NCI-H748 (cell line): Measurements from ENCODE around the gene CGB3.

ENCODE experiments used
- DNase-seq: peaks from one replicate; lab custom pipeline; 2025; ENCODE audit not compliant: unreplicated experiment; lab: John Stamatoyannopoulos, UW

Gene CGB3

DNA sequence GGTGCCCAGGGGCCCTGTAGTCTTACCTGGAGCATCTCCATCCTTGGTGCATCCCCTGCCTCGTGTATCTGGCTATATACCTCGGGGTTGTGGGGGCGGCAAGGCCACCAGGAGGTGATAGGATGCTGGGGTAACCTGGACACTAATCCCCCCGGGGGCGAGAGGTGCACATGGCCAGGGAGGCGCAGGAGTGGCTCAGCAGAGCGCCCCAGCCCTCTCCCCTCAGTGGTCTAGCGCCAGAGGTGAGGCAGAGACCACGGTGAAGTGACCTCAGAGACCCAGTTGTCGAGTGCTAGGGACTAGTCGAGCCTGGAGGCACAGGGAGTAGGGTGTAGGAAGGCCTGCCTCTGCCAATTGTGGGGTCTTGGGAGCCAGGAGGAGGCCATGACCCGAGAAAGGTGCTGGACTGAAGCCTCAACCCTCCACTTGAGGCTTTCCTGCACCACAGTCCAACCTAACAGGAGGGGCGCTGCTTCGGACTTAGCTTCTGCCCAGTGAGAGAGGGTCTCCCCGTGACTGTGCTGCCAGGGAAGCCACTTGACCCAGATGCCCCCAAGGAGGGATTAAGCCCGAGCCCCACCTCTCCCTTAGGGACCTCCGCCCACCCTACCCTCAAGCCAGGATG, 7.0 kb downstream of the CGB3 start, which contains the start of gene LHB:
LHB (minus strand) TSS at position 51 of the 625 bp plus-strand sequence; CDS start at position 41, 10 bp downstream.
- DNase-seq, result no peak

DNA sequence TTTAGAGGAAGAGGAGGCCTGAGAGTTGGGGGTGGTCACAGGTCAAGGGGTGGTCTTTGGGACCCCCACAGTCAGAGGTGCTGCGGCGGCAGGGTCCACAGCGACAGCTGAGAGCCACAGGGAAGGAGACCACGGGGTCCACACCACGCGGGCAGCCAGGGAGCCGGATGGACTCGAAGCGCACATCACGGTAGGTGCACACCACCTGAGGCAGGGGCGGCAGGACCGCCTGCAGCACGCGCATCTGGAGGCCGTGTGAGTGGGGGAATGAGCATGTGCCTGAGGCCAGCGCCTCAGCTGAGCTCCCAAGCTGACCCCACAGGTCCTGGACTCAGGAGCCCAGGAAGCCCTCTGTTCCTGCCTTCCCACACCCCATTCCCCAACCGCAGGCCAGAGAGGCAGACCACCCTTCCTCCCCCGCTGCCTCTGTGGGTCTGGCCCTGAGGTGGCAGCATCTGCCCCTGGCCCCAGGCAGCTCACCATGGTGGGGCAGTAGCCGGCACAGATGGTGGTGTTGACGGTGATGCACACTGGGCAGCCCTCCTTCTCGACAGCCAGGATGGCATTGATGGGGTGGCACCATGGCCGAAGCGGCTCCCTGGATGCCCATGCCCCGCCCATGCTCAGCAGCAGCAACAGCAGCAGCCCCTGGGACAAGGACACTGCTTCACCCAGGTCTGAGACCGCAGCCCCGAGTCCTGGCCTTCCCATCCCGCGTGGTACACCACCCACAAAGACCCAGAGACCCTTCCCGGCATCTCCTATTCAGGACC, 7.9 kb downstream of the CGB3 start:
- DNase-seq, result no peak

DNA sequence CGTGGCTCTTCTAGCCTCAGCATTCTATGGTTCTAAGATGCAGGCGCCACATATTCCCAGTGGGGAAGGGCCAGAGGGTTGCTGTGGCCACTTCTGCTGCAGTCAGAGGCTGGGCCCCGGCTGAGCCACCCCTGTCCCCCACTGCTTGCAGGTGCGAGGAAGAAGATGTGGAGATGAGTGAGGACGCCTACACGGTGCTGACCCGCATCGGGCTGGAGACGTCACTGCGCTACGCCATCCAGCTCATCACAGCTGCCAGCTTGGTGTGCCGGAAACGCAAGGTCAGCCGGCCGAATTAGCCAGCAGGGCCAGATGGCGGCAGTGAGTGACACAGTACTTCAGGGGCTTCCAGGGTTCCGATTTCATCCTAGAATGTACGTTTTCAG, 9.3 kb downstream of the CGB3 start:
- no peak for DNase-seq

DNA sequence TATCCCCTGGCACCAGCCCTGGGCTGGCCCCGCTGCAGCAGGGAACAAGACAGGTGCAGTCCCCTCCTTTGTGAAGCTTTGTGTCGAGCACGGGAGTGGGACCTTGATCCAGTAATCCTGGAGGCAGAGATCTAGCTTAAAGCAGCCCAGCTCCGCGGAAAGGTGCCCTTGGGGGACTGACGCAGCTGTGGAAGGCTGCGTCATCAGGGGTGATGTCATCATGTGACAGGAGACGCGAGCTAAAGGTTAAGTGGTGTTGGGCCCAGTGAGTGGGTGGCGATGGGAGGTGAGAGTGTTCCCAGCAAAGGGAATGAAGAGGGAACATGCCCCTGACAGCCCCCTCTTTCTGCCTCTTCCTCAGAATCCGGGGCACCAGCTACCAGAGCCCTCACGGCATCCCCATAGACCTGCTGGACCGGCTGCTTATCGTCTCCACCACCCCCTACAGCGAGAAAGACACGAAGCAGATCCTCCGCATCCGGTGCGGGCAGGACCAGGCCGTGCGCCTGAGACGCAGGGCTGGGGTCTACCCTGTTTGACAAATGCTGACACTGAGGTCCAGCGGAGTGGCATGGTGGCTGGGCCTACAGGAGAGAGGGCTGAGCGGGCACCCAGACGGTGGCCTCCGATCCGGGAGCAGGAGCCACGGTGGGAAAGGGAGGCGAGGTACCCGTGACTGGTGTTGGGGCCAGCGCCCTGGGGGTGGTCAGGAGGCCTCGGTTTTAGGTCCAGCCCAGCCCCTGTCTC, 9.8 kb downstream of the CGB3 start:
- no peak for DNase-seq

DNA sequence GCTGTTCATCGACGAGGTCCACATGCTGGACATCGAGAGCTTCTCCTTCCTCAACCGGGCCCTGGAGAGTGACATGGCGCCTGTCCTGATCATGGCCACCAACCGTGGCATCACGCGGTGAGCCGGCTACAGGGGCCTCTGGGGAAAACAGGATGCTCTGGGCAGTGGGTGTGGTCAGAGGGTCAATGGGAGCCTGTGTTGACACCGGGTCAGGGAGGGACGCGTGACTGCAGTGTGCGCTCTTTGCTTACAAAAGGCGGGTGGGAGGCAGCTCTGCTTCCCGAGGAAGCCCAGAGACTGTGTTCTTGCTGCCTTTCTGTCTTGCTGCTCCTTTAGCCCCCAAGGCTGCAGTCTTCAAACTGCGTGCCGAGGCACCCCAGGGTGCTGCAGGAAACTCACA, 12.9 kb downstream of the CGB3 start:
- no peak for DNase-seq

DNA sequence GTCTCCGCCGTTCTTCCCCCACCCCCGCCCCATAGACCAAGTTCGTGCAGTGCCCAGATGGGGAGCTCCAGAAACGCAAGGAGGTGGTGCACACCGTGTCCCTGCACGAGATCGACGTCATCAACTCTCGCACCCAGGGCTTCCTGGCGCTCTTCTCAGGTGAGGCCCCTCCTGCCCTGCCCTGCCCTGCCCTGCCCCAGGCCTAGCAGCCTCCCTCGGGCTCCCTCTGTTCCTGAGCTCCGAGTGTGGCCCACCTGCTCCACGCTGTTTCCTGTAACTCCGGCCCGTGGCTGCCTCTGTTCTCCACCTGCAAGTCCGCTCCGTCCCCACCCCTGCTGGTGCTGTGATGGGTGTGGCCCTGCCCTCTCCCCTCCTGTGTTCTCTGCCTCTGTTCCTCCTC, 13.7 kb downstream of the CGB3 start:
- DNase-seq, result no peak

DNA sequence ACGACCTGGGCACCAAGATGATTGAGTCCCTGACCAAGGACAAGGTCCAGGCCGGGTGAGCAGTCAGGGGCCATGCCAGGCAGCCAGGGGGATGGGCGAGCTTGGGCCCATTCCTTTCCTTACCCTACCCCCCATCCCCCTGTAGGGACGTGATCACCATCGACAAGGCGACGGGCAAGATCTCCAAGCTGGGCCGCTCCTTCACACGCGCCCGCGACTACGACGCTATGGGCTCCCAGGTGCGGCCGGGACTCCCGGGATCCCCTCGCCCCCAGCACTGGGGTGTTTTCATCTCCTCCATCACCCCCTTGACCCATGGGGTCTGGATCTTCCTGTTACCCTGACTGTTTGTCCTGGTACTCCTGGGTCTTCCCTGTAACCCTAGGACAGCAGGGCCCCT, 14.3 kb downstream of the CGB3 start:
- no peak for DNase-seq

DNA sequence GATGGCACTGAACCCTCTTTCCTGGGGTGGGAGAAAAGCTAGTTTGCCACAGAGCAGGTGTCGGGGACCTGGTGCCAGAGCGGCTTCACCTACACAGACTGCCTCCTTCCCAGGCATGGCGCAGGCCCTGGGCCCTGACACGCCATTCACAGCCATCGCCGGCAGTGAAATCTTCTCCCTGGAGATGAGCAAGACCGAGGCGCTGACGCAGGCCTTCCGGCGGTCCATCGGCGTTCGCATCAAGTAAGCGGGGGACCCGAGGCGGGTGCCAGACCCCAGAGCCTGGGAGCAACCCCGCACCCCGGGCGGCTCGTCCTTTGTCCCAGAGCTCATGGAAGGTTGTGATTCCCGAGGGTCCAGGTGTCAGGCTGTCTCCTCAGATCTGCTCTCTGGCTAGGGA, 17.2 kb downstream of the CGB3 start:
- no peak for DNase-seq

DNA sequence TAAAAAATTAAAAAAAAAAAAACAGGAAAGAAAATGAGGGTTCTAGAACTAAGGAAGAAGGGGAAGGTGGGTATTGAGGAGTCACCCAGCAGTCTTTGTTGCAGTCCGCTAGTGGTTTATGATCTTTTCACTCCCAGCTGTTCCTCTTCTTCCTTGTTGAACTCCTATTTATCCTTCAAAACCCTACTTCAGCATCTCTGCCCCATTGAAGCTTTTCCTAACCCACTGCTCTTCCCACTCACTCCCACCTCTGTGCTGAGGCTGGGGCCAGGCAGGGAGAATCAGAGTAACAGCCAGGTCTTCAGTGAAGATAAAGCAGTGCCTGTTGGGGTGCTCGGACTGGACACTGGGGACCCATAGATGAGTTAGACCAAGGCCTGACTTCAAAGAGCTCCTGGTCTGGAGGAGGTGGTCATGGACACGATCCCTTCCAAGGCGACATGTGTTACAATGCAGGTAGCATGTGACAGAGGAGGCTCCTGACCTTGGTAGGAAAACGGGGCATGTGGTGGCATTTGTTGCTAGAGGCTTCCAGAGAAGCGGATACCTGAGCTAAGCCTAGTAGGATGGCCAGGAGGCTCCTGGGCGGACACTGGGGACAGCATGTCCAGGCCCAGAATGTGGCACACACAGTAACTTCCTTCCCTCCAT, 19.0 kb downstream of the CGB3 start:
- DNase-seq, result no peak

DNA sequence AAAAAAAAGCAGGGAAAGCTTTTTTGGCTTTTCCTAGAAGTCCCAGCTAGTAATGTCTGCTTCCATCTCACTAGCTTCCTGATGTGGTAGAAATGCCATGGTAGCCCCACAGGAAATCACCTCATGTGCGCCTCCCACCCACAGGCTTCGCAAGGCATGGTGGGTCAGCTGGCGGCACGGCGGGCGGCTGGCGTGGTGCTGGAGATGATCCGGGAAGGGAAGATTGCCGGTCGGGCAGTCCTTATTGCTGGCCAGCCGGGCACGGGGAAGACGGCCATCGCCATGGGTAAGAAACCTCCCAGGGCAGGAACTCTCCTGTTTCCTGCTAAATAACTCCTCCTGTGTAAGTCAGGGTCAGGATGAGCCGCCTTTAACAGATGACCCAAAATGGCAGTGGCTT, 20.0 kb downstream of the CGB3 start:
- no peak for DNase-seq

DNA sequence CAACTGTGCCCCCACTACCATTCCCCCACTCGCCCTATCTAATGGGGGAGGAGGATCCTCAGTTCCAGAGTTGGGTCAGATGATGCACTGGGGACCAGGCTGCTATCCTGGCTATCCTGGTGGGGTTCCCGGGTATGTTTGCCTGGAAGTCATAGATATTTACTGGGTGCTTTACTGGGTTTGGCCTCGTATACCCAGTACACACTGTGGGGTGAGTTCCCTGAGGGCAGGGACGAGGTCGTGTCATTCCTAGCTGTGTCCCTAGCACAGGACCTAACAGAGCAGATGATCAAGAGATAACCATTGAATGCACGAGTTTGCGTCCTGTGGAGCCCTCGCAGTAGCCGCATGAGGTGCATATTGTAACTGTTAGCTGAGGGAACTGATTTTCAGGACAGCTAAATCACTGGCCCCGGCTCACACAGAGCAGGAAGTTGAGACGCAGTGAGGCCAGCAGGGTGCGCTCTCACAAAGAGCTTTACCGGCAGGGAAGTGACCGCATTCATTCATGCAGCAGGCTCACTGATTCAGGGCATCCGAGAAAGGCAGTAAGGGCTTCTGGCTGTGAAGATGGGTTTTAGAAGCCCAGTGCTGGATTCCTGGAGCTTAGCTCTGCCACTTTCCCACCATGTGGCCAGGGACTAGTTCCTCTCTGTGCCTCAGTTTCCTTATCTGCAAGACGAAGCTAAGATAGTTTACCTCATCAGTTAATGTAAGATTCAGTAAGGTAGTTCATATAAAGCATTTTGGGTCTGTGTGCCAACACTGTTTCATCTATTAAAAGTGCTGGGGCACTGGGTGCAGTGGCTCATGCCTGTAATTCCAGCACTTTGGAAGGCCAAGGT, 24.4 kb downstream of the CGB3 start:
- DNase-seq, result peak; percentile 45

DNA sequence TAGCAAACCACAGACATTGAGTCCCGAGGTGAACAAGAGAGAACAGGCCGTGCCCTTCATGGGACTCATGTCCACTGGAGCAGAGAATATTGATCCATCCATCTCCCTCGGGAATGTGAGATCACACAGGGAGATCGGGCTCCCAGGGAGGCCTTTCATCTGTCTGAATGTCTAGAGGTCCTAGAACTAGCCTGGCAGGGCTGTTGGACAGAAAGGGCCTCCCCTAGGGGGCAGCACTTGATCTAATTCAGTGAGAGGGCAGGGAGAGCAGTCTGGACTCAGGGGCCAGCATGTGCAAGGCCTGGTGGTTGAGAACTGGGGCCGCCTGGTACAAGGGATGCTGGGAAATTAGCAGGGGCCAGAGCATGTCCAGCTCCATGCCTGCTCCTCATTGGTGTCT, 26.2 kb downstream of the CGB3 start:
- DNase-seq, result peak; percentile 69

DNA sequence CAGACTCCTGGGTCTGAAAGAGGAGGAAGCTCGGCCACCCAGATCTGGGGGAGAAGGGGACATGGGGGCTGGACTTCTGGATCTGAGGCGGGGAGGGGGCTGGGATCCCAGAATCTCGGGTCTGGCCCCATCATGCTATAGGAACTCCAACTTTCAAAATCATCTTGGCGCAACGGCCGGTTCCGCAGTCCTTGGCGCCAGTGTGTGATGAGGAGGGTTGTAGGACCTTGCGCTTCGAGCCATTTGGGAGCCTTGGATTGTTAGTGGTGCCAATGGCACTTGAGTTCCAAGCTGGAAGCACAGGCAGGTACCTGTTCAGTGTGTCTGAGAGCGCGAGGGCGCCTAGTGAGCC, 30.1 kb downstream of the CGB3 start:
- peak; percentile 47 for DNase-seq

DNA sequence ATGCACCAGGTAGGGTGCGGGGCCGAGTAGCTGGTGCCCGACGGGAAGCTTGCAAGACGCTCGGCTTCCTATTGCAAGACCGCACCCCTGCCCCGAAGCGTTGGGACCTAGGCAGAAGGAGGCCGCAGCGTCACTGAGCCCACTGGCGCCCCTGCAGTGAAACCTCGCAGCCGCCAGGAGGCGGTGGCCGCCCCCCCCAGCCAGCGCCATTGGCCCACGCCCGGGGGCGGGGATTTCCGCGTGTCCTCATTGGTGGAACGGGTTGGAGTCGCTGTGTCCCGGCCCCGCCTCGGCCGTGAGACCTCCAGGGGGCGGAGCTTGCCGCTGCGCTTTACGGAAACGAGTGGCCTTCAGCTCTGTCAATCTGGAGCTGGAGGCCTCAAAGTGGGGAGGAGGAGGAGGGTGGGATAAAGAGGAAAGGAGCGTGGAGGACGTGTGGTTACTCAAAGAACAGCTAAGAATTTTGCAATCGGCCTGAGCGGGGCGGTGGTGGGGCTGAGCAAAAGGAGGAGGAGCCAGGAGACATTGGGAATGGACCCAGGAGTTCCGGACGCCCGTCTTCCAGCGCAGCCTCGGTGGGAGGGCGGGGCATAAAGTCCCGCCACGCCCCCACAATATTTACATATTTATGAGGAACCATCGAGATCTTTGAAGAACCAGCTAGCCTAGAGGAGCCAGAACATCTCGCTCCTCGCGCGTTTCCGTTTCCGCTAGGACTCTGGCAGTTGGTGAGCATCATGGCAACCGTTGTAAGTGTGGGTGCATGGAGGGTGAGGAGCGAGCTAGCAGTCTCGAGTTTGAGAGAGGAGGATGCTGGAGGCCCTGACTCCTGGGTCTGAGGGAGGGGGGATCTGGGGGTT, 30.7 kb downstream of the CGB3 start, which contains the start of the genes GYS1 and RUVBL2:
GYS1 (minus strand) TSS at position 135 of the 860 bp plus-strand sequence. CDS start 197 bp downstream, outside the sequence.
RUVBL2 (plus strand) TSS at position 713 of the 860 bp plus-strand sequence; CDS start at position 738, 25 bp downstream.
- DNase-seq, result peak; percentile 100

DNA sequence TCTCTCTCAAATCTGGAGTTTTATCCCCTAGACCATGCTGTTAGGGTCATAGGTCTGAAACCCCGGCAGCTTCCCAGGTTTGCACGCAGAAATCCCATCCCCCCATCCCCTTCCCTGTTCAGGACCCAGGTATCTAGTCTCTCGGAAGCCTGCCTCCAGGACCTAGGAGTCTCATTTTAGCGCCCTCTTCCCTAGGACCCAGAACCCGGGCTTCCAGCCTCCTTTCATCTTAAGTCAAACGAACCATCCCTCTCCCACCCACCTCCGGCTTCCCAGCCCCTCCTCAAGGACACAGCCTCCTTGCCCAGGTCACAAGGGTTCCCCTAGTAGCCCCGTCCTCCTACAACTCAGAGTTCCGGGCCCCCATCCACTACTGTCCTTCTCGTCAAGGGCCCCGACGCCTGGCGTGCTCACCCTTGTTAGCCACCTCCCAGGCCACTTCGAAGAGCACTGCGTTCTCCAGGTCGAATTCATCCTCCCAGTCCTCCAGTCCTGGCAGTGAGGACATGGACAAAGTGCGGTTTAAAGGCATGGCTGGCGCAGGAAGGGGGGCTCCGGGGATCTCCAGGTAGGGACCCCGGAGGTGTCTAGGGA, 31.5 kb downstream of the CGB3 start:
- DNase-seq, result peak; percentile 77

DNA sequence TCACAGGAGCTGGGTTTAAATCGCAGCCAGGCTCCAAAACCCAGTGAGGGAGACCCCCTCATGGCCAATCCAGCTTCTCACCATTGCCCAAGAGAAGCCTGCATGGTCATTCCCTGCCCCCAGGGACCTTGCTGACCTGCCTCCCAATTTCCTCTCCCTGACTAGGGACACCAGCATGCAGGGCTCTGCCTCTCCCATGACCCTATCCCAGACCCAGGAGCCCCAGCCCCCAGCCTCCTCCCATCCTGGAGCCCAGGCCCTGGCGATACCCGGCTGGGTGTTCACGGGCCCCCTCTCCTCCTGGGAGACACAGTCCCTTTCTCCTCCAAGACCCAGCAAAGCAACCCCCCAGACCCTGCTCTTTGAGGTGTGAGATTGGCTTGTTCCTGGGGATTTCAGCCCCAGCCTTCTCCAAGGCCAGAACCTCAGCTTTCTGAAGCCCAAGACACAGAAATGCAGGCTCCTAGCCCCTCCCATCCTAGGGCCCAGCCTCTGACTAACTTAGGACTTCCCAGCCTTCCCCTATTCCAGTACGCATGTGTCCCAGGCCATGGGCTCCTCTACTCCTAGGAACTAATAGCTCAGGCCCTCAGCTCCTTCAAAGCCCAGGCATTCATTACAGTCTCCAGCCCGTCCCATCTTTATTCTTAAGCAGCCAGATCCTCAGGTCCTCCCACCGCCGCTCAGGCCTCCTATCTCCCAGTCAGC, 32.1 kb downstream of the CGB3 start:
- no peak for DNase-seq

DNA sequence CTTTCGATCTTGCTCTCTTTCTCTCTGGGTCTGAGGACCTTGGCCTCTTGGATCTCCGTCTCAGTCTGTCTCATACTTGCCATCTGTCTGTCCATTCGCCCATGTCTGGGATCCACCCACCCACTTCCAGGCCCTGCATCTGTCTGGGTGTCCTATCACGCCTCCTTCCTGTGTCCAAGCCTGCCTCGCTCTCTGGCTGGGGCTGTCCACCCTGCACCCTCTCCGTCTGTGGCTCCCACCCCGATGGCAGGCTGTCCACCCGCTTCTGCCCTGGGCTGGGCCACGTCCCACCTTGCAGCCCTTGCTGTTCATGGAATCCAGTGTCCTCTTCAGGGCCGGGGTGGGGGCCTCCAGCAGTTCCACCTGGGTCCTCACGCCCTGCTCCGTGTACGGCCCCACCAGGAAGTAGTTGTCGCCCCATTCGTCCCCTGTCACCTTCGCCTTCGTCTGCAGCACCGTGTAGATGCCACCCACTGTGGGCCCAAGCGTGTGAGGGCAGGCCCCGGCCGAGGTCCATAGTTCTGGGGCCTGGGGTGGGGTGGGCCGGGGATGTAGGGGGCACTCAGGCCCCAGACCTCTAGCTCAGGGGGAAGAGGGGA, 33.0 kb downstream of the CGB3 start:
- no peak for DNase-seq

DNA sequence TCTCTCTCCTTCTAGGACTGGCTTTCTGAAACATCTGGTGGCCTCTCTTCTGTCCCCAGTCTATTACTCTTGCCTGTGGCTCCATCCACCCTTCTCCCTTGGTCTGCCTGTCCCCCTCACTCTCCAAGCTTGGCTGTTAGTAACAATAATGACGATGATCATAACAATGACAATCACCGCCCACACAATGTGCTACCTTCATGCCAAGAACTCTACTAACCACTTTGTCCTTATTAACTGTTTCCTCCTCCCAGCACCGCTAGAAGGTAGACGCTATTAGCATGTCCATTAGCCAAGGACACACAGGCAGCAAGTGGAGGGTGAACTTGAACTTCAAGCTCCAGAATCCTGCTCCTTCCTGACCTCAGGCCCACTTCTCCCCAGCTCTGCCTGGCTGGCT, 33.7 kb downstream of the CGB3 start:
- no peak for DNase-seq
